ENCODE results near the gene SLC6A18. TPM values are rescaled to one million over a fixed set of nuclear protein-coding genes. Genes with fewer than 3 reads are reported as not detected.

Gene SLC6A18
- polyA plus RNA-seq, 1 of the 3 experiments (the other 2 are of a cell fraction): not detected

- TF ChIP-seq RCOR1 (IDR thresholded peaks at IDR 0.05; ENCODE audit: low read length): no peak
- no peak for TF ChIP-seq NRF1 (IDR thresholded peaks at IDR 0.05; ENCODE audit: low read depth, low read length)
- TF ChIP-seq ELF1 (IDR thresholded peaks at IDR 0.05): no peak
- no peak for TF ChIP-seq RAD21 (IDR thresholded peaks at IDR 0.05; ENCODE audit: low read length)
- no peak for TF ChIP-seq REST (IDR thresholded peaks at IDR 0.05; ENCODE audit: low read depth, low read length)
- TF ChIP-seq FOXJ3 (CRISPR knock-in tag; IDR thresholded peaks at IDR 0.05): no peak
- no peak for TF ChIP-seq RXRA (IDR thresholded peaks at IDR 0.05; ENCODE audit: borderline replicate concordance, low read depth)
- TF ChIP-seq USF1 (IDR thresholded peaks at IDR 0.05; ENCODE audit: borderline replicate concordance, low read depth): no peak
- no peak for TF ChIP-seq GATA2 (CRISPR knock-in tag; IDR thresholded peaks at IDR 0.05)
- TF ChIP-seq CTCF (IDR thresholded peaks at IDR 0.05): no peak
- TF ChIP-seq FOSL2 (IDR thresholded peaks at IDR 0.05; ENCODE audit: borderline replicate concordance, low read depth): no peak
- no peak for TF ChIP-seq NFIC (IDR thresholded peaks at IDR 0.05; ENCODE audit: borderline replicate concordance)
- TF ChIP-seq IRF3 (IDR thresholded peaks at IDR 0.05; ENCODE audit: low read depth, low read length): no peak
- no peak for TF ChIP-seq MEF2A (IDR thresholded peaks at IDR 0.05; ENCODE audit: borderline replicate concordance, low read depth)
- no peaks in the 10 kb centered on the region for H3F3A ChIP-seq (replicated peaks; ENCODE audit: insufficient read depth)
- no peaks in the 10 kb centered on the region for H3K4me1 ChIP-seq (ENCODE audit: control insufficient read depth in 1 of 2, insufficient read depth in 2 of 2, low read depth in 1 of 2, low read length in 1 of 2)
- H3K9ac ChIP-seq: no peak overlapping the region
- 36% methylated on average over 15 of the region's 22 CpGs for WGBS (ENCODE audit: low lambda C conversion rate)
- no peaks in the 10 kb centered on the region for H4K20me1 ChIP-seq (ENCODE audit: insufficient read depth)
- no peak overlapping the region for H3K4me2 ChIP-seq
- no peaks in the 10 kb centered on the region for H3K79me2 ChIP-seq (ENCODE audit: insufficient read depth)
- DNase-seq: no peak
- no peak overlapping the region for H2AFZ ChIP-seq (ENCODE audit: low read depth)
- CTCF ChIA-PET: interaction anchor here (1.0 to 1.2 kb wide), 2 partner anchors 47 to 431 kb away, joined by 3 to 4 read pairs; no protein-coding TSS in a partner anchor
- no peak overlapping the region for H3K27ac ChIP-seq (ENCODE audit: low read depth in 2 of 2, low read length in 1 of 2)
- POLR2A ChIA-PET: no interaction called here
- H3K9me2 ChIP-seq: no peaks in the 10 kb centered on the region
- H3K9me3 ChIP-seq: no peaks in the 10 kb centered on the region
- H3K4me3 ChIP-seq (ENCODE audit: low read depth in 2 of 2, low read length in 1 of 2): no peak overlapping the region
- H3K36me3 ChIP-seq (replicated peaks in 1 of 2; ENCODE audit: control insufficient read depth in 1 of 2, insufficient read depth in 2 of 2, low read length in 1 of 2): no peaks in the 10 kb centered on the region
- no peaks in the 10 kb centered on the region; the same call in 1 of the 2 replicates for H3K27me3 ChIP-seq (ENCODE audit: insufficient read depth)
These were observed 10.8 kb upstream of the SLC6A18 start for GRCh38 chr5:1214163-1214935.

All from SK-N-SH (cell line).